Smooth muscle cell (in vitro differentiated cells): Measurements from ENCODE around the gene VIPR1. TPM values are rescaled to one million over a fixed set of nuclear protein-coding genes. Genes with fewer than 3 reads are reported as not detected.

ENCODE experiments used
- DNase-seq: peaks from one replicate; lab custom pipeline; 2025; ENCODE audit not compliant: unreplicated experiment; lab: John Stamatoyannopoulos, UW
- H2AFZ ChIP-seq: fragments of 200-600 bp; sonication (generic); 2 replicates; pipeline ENCODE4 v1.6.0; 2016; ENCODE audit warnings: antibody characterized with exemption, low read depth, mild to moderate bottlenecking
- H3F3A ChIP-seq: fragments of 200-600 bp; sonication (generic); 2 replicates; pipeline ENCODE4 v1.6.0; 2017; ENCODE audit warnings: antibody characterized with exemption, low read depth
- H3K27ac ChIP-seq: fragments of 200-600 bp; sonication (generic); 2 replicates; pipeline ENCODE4 v1.5.1; 2016; ENCODE audit warnings: low read depth, mild to moderate bottlenecking
- H3K27me3 ChIP-seq: fragments of 200-600 bp; sonication (generic); 2 replicates; pipeline ENCODE4 v1.6.1; 2016; ENCODE audit warnings: low read depth, mild to moderate bottlenecking
- H3K36me3 ChIP-seq: fragments of 200-600 bp; sonication (generic); 2 replicates; pipeline ENCODE4 v1.5.1; 2016; ENCODE audit warnings: low read depth
- H3K4me1 ChIP-seq: fragments of 200-600 bp; sonication (generic); 2 replicates; pipeline ENCODE4 v1.5.1; 2016; ENCODE audit warnings: low read depth
- H3K4me2 ChIP-seq: fragments of 200-600 bp; sonication (generic); 2 replicates; pipeline ENCODE4 v1.6.0; 2016; ENCODE audit warnings: mild to moderate bottlenecking
- H3K4me3 ChIP-seq: fragments of 200-600 bp; sonication (generic); 2 replicates; pipeline ENCODE4 v1.5.1; 2016; ENCODE audit warnings: mild to moderate bottlenecking
- H3K79me2 ChIP-seq: fragments of 200-600 bp; sonication (generic); 2 replicates; pipeline ENCODE4 v1.6.0; 2016; ENCODE audit warnings: low read depth, mild to moderate bottlenecking
- H3K9ac ChIP-seq: fragments of 200-600 bp; sonication (generic); 2 replicates; pipeline ENCODE4 v1.6.0; 2016; ENCODE audit warnings: low read depth
- H3K9me3 ChIP-seq: fragments of 200-600 bp; sonication (generic); replicated peaks from 2 replicates; pipeline ENCODE4 v1.5.1; 2016; ENCODE audit warnings: low read depth
- H4K20me1 ChIP-seq: fragments of 200-600 bp; sonication (generic); 2 replicates; pipeline ENCODE4 v1.6.0; 2016; ENCODE audit warnings: low read depth
- CTCF ChIP-seq: fragments of 200-600 bp; sonication (generic); IDR thresholded peaks from 2 replicates; pipeline ENCODE4 v1.5.1; 2017; ENCODE audit warnings: borderline replicate concordance, mild to moderate bottlenecking, antibody characterized with exemption; ENCODE audit not compliant: insufficient read depth, poor library complexity, severe bottlenecking
- WGBS: methylation state at CpG from one replicate; pipeline ENCODE4 v1.1.7; 2016; ENCODE audit warnings: low lambda C conversion rate; 5-methylcytosine and 5-hydroxymethylcytosine counted together
- polyA plus RNA-seq: library from polyadenylated mRNA; unstranded; fragments of >200 nt; fragmentation: Nextera tagmentation; extraction: Ambion mirVana; gene quantifications from 2 replicates; pipeline ENCODE4 v1.2.1, GENCODE V29; 2016
- total RNA-seq: library from RNA; depleted of rRNA; stranded (reverse); fragments of >200 nt; gene quantifications from 2 replicates; pipeline ENCODE4 v1.2.3, GENCODE V29; 2014

Gene VIPR1
- total and polyA plus RNA-seq, 2 experiments from 2014 or later, result 0.86 to 1.3 TPM

DNA sequence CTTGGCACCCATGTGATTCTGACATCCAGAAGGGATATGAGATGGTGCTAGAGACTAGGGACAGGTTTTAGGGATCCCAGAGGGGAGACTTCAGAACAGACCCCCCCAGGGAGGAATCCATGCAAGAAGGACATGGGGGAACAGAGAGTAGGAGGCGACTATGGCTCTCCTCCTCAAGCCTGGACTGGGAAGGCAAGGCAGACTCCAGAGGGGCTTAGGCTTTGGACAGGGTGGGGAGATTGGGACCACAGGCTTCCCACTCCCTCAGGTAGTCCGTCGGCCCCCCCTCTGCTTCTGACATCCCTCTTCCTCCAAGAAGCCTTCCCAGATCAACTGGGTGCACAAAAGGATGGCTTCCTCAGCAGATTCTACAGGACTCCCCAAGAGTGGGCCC, 3.0 kb upstream of the VIPR1 start:
- Histone ChIP-seq H3K9ac (no peak overlapping the region), H3K27ac (no peak overlapping the region), H4K20me1 (no peaks in the 10 kb centered on the region), H3K36me3 (no peaks in the 10 kb centered on the region), H3K4me2 (no peak overlapping the region), H3F3A (no peaks in the 10 kb centered on the region), H3K9me3 (no peaks in the 10 kb centered on the region), H3K4me3 (no peak overlapping the region), H3K27me3 (peaks cover 52% of the 10 kb centered on the region), H3K79me2 (no peaks in the 10 kb centered on the region), H3K4me1 (peaks cover 6% of the 10 kb centered on the region), H2AFZ (no peak overlapping the region)
- DNase-seq, result no peak
- WGBS, result 91% methylated on average over 3 of the region's 3 CpGs
- no peak for TF ChIP-seq CTCF

DNA sequence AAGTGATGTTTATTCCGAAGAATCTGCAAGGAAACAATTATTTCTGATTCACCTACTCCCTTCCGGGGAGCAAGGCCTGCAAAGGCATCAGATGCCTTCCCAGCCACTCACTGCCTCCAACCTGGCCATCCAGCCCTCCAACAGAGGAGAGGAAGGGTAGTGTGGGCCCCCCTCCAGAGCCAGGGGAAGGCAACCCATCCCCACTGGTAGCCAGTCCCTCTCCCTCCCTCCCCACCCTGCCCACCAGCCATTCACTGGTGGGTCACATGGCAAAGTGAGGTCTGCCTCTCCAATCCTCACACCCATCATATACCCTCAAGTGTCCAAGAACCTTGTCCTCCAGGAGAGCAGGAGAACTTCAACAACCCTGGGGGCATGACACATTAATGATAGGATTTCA, 2.4 kb upstream of the VIPR1 start:
- no peak overlapping the region for H3K27ac ChIP-seq
- H3K4me3 ChIP-seq, result no peak overlapping the region
- no peak overlapping the region for H2AFZ ChIP-seq
- H3K4me2 ChIP-seq, result no peak overlapping the region
- H3K79me2 ChIP-seq, result no peaks in the 10 kb centered on the region
- DNase-seq, result no peak
- H3K9me3 ChIP-seq, result no peaks in the 10 kb centered on the region
- WGBS, result 48% methylated on average over 2 of the region's 2 CpGs
- H3K36me3 ChIP-seq, result no peaks in the 10 kb centered on the region
- H3K27me3 ChIP-seq, result peaks cover 52% of the 10 kb centered on the region
- no peaks in the 10 kb centered on the region for H4K20me1 ChIP-seq
- H3K9ac ChIP-seq, result no peak overlapping the region
- no peaks in the 10 kb centered on the region for H3F3A ChIP-seq
- TF ChIP-seq CTCF, result no peak
- peaks cover 6% of the 10 kb centered on the region for H3K4me1 ChIP-seq

DNA sequence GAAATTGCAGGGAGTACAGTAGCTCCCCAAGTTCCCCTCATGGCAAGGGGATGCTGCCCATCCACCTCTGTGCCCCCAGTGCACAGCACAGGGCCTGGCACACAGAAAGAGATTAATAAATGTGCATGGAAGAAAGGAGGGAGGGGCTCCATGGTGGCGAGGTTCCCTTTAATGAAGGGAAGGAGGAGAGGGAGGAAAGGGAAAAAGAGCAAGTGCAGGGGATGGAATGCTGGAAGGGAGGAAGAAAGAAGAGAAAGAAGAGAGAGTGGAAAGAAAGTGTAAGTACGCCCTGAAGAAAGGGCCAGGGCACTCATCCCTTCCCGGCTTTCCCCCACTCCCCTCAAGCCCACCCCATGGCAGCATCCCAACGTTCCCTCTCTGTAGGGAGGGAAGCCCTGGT, 1.5 kb upstream of the VIPR1 start:
- H3K9me3 ChIP-seq, result no peaks in the 10 kb centered on the region
- H3K27ac ChIP-seq, result no peak overlapping the region
- H3F3A ChIP-seq, result no peaks in the 10 kb centered on the region
- 8% methylated on average over 4 of the region's 4 CpGs for WGBS
- TF ChIP-seq CTCF, result no peak
- peak overlapping the region; percentile 58 for H3K4me3 ChIP-seq
- DNase-seq, result no peak
- no peaks in the 10 kb centered on the region for H3K79me2 ChIP-seq
- no peaks in the 10 kb centered on the region for H4K20me1 ChIP-seq
- no peaks in the 10 kb centered on the region for H3K36me3 ChIP-seq
- peaks cover 52% of the 10 kb centered on the region for H3K27me3 ChIP-seq
- no peak overlapping the region for H3K9ac ChIP-seq
- no peak overlapping the region for H2AFZ ChIP-seq
- H3K4me1 ChIP-seq, result peaks cover 6% of the 10 kb centered on the region
- peak overlapping the region; percentile 92 for H3K4me2 ChIP-seq

DNA sequence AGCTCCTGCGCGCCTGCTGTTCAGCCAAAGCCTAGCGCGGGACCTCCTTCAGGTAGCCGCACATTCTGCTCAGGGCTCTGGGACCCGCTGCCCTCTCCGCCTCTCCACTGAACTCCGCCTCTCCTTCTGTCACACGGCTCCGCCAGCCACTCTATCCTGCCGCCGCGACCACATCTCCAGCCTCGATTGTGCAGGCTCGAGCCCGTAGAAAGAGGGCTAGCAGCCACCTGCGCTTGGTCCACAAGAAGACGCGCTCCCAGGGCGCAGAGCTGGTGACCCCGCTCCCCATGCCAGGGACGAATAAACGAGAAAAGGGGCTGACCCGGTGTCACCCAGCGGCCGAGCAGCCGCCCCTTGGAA, 1.1 kb upstream of the VIPR1 start:
- Histone ChIP-seq H3K27me3 (peaks cover 52% of the 10 kb centered on the region), H3K36me3 (no peaks in the 10 kb centered on the region)
- DNase-seq, result no peak

More for the DNA sequence above, 1.1 kb upstream of the VIPR1 start:
- Histone ChIP-seq H4K20me1 (no peaks in the 10 kb centered on the region), H2AFZ (peak overlapping the region; percentile 82), H3K4me1 (peaks cover 6% of the 10 kb centered on the region), H3K27ac (no peak overlapping the region), H3K4me3 (peak overlapping the region; percentile 58), H3K9ac (no peak overlapping the region), H3K79me2 (no peaks in the 10 kb centered on the region), H3K4me2 (peak overlapping the region; percentile 92), H3K9me3 (no peaks in the 10 kb centered on the region), H3F3A (no peaks in the 10 kb centered on the region)
- TF ChIP-seq CTCF, result no peak
- WGBS, result 1% methylated on average over 21 of the region's 27 CpGs
